NCI-H2196 (cell line): ENCODE measurements around the gene AGPAT3.
"Not testable (repeated sequence)": the region's sequence is repeated elsewhere in the genome, so short reads cannot be mapped to it uniquely, and the experiment has no call there.

Experiments used
- DNase-seq: peaks from one replicate; lab custom pipeline; 2025; ENCODE audit not compliant: unreplicated experiment; lab: John Stamatoyannopoulos, UW

Gene AGPAT3

DNA sequence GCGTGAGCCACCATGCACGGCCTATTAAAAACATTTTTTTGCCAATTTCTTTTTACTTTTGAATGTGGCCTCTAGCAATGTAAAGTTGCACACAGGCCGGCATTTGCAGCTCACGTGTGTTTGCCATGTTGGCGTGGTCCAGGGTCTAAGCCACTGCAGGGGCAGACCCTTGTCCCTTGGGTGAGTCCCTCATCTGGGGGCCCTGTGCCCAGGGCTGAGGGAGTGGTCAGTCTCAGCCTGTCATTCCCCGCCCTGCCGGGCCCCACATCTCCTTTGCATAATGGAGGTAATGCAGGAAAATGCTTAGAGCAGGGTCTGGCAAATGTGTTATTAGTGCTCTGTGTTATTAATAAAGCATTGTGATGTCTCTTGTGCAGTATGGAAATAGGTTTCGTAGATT, 16.9 kb downstream of the AGPAT3 start:
- no peak for DNase-seq

GRCh38 chr21:43882952-43883545, 18.0 kb downstream of the AGPAT3 start:
- no peak for DNase-seq

DNA sequence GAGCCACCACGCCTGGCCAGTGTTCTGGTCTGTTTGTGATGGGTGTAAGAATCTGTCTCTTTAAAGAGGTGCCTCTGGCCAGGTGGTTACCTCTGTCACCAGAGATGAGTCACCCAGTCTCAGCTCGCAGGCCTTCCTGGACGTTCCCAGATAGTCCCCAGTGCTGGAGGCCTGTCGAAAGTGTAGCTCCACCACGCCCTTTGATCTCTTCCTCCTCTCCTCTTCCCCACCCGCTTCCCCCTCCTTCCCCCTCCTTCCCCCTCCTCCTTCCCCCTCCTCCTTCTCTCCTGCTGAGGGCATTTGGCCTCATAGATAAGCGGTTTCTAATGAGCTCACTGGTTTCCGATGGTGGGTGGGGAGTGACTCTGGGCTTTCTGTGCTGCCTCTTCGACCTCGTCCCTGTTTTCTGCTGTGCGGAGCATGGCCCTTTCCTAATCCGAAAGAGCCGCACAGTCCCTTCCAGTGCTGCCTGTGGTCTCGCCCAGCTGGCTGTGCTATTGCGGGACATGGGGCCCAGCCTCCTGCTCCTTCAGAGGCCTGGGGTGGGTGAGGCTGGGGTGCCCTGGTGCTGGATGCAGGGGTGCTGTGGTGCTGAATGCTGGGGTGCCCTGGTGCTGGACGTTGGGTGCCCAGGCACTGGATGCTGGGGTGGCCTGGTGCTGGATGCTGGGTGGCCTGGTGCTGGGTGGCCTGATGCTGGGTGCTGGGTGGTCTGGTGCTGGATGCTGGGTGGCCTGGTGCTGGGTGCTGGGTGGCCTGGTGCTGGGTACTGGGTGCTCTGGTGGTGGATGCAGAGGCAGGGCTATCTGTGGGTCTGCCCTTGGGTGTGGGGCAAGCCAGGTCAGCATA, 19.2 kb downstream of the AGPAT3 start:
- peak; percentile 39 for DNase-seq

DNA sequence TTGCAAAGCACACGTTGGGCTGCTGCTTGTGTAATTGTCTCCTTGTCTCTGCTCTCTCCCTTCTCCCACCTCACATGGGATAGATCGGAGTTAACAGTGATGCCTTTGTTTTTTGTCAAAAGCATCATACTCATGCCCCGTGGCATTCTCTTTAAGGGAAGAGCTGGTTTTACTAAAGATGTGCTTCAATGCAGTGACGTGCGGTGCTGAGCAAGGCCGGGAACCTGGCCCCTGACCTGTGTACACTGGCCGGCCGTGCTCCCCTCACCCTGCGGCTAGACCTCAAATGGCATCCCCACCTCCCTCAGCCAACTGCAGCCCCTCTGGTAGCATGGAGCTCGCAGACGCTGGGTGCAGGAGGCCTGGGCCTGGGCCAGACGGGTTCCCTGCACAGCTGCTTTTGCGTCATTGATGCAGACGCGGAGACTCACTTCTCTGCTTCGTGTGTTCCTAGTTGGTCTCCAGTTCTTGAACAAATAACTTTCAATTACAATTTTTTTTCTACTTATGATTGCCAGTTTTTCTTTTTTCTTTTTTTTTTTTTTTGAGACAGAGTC, 19.9 kb downstream of the AGPAT3 start:
- no peak for DNase-seq

DNA sequence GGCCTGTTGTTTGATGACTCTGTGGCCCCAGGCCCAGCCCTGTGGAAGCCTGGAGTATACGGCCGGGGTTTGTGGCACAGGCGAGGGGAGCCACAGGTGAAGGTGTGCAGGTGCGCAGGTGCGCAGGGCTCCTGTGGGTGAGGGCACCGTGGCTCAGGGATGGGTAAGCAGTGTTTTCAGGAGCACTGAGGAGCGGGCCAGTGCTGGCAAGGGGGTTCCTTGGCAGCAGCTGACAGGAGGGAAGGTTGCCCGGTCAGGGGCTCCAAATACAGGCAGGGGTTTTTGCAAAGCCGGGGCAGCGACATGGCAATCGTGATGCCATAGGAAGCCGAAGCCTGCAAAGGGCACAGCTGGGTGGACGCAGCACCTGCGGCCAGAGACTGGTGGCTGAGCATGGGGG, 20.7 kb downstream of the AGPAT3 start:
- DNase-seq, result no peak

DNA sequence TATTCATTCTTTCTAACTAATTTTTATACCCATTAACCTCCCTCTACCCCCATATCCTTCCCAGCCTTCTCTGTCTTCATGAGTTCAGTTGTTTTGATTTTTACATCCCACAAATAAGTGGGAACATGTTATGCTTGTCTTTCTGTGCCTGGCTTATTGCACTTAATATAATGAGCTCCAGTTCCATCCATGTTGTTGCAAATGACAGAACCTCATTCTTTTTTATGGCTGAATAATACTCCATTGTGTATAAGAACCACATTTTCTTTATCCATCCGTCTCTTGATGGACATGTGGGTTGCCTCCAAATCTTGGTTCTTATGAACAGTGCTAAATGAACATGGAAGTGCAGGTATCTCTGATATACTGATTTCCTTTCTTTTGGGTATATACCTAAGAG, 21.5 kb downstream of the AGPAT3 start:
- DNase-seq, result no peak

DNA sequence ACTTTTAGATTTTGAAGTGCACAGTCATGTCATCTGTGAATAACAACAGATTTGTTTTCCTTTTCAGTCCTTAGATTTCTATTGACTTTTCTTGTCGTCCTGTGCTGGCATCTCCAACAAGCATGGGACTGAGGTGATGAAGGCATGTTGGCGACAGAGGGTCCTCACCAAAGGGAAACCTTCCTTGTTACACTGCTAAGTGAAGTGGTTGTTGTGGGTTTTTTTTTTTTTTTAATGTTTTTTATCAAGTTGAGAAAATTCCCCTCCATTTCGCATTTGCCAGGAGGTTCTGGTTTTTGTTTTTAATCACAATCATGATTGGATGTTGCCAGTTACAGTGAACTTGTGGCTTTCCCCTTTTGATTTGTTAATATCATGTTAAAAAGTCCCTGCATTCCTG, 24.0 kb downstream of the AGPAT3 start:
- DNase-seq, result no peak

DNA sequence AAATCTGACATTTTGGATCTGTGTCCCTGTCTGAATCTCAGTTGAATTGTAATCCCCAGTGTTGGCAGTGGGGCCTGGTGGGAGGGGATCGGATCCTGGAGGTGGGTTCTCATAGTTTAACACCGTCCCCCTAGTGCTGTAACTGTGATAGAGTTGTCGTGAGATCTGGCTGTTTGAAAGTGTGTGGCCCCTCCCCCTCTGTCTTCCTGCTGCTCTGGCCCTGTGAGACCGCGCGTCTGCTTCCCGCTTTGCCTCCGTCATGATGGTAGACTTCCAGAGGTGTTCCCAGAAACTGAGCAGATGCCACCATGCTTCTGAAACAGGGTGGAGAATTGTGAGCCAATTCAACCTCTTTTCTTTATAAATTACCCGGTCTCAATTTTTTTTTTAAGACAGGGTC, 25.0 kb downstream of the AGPAT3 start:
- no peak for DNase-seq

GRCh38 chr21:43892334-43892733, 27.3 kb downstream of the AGPAT3 start:
- no peak for DNase-seq

GRCh38 chr21:43892984-43893535, 28.0 kb downstream of the AGPAT3 start:
- no peak for DNase-seq

DNA sequence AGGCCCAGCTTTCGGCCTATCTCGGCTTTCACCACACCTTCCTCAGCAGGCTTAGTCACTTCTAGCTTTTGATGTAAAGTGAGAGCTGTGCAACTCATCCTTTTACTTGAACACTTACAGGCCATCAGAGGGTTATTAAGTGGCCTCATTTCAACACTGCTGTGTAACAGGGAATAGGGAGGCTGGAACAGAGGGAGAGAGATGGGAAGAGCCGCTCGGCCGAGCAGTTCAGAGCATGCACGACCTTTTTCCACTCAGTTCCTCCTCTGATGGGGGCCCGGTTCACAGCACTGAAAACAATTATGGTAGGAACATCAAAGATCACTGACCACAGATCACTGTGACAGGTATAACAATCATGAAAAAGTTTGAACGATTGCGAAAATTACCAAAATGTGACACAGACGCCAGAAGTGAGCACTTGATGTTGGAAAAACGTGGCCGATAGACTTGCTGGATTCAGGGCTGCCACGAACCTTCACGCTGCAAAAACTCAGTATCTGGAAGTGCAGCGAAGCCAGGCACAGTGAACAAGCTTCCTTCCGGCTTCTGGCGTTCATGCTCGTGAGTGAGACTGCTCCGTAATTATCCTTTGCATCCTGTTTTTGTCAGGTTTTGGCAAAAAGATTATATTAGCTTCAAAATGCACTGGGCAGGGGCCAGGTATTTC, 28.6 kb downstream of the AGPAT3 start:
- DNase-seq, result no peak

DNA sequence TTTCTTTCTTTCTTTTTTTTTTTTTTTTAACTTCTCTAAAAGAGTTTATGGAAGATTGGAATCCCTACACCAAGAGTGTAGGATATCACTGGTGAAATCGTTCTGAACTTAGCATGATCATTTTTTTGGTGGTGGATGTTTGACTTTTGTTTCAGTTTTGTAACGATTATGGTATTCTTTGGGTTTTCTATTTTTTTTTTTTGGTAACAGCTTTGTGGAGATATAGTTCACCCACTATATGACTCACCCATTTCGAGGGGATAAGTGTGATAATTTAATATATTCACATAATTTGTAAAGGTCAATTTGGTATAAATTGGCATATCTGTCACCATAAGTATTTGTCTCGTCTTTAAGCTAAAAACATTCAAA, 29.2 kb downstream of the AGPAT3 start:
- no peak for DNase-seq

GRCh38 chr21:43895196-43895595, 30.2 kb downstream of the AGPAT3 start:
- no peak for DNase-seq

DNA sequence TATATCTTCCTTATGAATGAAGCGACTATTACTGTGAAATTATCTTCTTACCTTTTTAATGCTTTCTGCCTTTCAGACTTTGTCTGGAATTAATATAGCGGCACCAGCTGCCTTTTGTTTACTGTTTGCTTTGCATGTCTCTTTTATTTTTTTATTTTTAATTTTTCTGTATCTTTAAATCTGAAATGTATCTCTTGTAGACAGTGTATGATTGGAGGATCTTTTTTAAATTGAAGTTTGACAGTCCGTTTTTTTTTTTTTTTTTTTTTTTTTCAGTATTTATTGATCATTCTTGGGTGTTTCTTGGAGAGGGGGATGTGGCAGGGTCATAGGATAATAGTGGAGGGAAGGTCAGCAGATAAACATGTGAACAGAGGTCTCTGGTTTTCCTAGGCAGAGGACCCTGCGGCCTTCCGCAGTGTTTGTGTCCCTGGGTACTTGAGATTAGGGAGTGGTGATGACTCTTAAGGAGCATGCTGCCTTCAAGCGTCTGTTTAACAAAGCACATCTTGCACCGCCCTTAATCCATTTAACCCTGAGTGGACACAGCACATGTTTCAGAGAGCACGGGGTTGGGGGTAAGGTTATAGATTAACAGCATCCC, 31.8 kb downstream of the AGPAT3 start:
- not testable (repeated sequence) for DNase-seq

DNA sequence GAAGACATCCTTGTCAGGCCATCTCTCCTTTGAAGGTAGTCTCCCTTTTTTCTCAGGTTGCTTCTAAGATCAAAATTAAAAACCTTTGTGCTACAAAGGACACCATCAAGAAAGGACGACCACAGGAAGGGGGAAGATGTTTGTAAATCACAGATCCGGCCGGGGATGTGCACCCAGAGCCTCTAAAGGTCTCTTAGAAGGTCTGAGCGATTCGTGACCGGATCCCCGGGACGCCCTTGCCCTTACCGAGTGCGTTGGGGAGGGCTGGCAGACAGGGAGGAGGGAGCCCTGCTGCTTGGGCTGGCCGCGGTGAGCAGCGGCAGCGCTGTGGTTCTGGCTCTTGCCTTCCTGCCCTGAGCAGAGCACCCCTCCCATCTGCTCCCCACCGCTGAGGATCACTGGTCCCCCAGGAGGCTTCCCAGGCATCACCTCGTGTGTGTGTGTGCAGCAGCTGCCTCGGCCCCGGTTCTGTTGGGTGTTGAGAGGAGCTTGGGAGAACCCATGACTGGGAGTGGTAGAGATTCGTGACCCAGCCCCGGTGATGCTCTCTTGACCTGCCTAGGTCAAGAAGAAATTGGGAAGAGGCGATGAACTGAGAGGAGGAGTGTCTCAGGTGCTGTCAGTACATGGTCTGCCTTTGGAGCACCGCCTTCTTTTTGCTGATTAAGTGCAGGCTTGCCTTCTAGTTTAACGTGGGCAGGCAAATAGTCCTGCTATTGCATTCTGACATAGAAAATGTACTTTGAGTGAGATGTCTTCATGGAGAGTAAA, 34.5 kb downstream of the AGPAT3 start:
- DNase-seq, result no peak

DNA sequence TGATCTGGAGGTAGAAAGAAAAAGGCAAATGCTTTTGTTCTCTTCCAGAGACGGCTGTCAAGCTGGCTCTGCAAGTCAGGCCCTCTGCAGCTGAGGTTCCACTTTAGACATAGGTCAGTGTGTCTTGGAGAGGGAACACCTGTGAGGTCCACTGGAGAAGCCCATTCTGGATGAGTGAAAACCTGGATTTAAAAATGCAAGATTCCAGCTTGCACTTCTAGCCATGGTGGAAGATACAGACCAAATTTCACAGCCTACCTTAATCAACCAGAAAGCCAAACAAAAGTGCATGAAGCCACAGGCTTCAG, 35.0 kb downstream of the AGPAT3 start:
- DNase-seq, result no peak

DNA sequence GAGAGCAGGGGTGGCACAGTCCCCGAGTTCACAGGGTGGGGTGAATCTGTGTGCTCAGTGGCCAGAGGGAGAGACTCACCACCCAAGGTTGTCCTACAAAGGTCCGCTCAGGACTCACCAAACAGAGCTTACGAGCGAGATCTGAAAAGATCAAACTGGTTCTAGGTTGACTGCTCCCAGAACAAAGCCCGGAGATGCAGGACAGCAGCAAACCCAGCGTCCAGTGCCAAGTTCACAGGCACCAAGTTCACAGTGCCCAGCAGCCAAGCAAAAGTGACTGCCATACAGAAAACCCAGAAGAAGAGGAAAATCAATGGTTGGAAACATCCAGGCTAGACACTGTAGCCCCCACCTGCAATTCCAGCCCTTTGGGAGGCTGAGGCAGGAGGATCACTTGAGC, 35.7 kb downstream of the AGPAT3 start:
- DNase-seq, result no peak

GRCh38 chr21:43902441-43902840, 37.4 kb downstream of the AGPAT3 start:
- no peak for DNase-seq

DNA sequence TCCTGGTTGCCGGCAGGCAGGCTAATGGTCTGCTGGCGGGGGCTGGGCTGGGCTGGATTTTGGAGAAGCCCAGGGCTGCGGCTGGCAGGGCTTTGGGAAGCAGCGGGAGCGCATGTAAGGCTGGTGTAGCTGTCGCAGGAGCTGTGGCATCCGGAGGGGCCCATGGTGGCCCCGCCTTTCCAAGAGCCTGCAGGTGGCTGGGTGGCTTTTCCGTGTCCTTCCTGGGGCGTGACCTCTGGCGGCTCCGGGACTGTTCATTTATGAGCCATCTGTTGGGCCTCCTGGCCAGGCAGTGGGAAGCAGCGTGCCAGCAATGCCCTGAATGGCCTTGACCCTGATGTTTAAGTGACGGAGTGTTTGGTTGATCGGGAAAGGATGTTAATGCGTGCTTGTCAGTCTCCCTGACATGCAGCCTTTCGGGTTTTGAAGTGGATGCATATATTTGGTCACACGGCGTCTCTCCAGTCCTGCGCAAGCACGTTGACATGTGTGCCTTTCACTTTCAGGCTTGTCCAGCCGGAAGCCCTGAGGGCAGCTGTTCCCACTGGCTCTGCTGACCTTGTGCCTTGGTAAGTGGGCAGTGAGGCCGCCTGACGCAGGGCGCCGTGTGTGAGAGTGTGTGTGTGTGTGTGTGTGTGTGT, 38.5 kb downstream of the AGPAT3 start:
- DNase-seq, result no peak

DNA sequence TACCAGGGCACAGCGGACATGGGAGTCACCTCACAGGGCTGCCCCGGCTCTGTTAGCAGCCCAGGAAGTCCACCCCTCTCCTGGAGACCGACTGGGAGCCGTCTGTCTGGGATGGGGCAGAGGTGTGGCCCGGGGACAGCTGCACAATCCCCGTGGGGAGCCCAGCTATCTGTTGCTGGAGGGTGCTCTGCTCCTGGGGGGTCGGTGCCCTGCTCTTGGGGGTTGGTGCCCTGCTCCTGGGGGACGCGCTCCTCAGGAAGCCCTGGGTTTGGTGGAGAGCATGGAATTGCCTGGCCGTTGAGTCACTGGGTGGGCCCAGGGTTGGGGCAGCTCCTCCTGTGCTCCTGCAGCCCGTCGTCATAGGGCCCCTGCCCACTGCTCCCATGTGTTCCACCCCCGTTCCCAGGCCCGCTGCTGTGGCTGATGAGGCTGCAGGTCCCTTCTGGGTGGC, 39.3 kb downstream of the AGPAT3 start:
- no peak for DNase-seq
